ENCODE data around the gene SLC37A1.

Gene SLC37A1

GRCh38 chr21:42521384-42521783 is 7.7 kb downstream of the SLC37A1 start:
- H3K4me3 ChIP-seq (ENCODE audit: low read depth, low read length): no peak overlapping the region
- TF ChIP-seq, protein P1, sequence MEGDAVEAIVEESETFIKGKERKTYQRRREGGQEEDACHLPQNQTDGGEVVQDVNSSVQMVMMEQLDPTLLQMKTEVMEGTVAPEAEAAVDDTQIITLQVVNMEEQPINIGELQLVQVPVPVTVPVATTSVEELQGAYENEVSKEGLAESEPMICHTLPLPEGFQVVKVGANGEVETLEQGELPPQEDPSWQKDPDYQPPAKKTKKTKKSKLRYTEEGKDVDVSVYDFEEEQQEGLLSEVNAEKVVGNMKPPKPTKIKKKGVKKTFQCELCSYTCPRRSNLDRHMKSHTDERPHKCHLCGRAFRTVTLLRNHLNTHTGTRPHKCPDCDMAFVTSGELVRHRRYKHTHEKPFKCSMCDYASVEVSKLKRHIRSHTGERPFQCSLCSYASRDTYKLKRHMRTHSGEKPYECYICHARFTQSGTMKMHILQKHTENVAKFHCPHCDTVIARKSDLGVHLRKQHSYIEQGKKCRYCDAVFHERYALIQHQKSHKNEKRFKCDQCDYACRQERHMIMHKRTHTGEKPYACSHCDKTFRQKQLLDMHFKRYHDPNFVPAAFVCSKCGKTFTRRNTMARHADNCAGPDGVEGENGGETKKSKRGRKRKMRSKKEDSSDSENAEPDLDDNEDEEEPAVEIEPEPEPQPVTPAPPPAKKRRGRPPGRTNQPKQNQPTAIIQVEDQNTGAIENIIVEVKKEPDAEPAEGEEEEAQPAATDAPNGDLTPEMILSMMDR (IDR thresholded peaks at IDR 0.05; ENCODE audit: low read depth, low read length): no peak
- in situ Hi-C loops (cut with HindIII; ENCODE audit: low sequenced_read_pairs): no loop called here
- no peak for DNase-seq (ENCODE audit: low read depth, low spot score)

DNA sequence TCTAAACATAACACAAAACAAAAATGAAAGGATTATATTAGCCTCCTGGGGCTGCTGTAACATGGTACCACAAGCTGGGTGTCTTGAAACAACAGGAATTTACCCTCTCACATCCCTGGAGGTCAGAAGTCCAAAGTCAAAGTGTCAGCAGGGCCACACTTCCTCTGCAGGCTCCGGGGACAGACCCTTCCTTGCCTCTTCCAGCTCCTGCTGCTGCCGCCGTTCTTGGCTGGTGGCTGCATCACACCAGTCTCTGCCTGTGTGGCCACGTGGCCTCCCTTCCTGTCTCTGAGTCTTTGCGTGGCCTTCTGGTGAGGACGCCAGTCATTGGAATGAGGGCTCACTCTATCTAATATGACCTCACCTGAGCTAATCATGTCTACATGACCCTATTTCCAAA is 8.2 kb downstream of the SLC37A1 start:
- TF ChIP-seq, protein P1 (IDR thresholded peaks at IDR 0.05; ENCODE audit: low read depth, low read length): no peak
- in situ Hi-C loops (cut with HindIII; ENCODE audit: low sequenced_read_pairs): no loop called here
- H3K4me3 ChIP-seq (ENCODE audit: low read depth, low read length): no peak overlapping the region
- DNase-seq (ENCODE audit: low read depth, low spot score): no peak

- TF ChIP-seq, protein P1 (IDR thresholded peaks at IDR 0.05; ENCODE audit: low read depth, low read length): no peak
- in situ Hi-C loops (cut with HindIII; ENCODE audit: low sequenced_read_pairs): no loop called here
- no peak for DNase-seq (ENCODE audit: low read depth, low spot score)
- H3K4me3 ChIP-seq (ENCODE audit: low read depth, low read length): no peak overlapping the region
Observed at GRCh38 chr21:42522271-42522670, 8.6 kb downstream of the SLC37A1 start.

- in situ Hi-C loops (cut with HindIII; ENCODE audit: low sequenced_read_pairs): no loop called here
- H3K4me3 ChIP-seq (ENCODE audit: low read depth, low read length): no peak overlapping the region
- no peak for DNase-seq (ENCODE audit: low read depth, low spot score)
- TF ChIP-seq, protein P1 (IDR thresholded peaks at IDR 0.05; ENCODE audit: low read depth, low read length): no peak
Observed at GRCh38 chr21:42522771-42523170, 9.1 kb downstream of the SLC37A1 start.

GRCh38 chr21:42523211-42523610 is 9.6 kb downstream of the SLC37A1 start:
- in situ Hi-C loops (cut with HindIII; ENCODE audit: low sequenced_read_pairs): no loop called here
- TF ChIP-seq, protein P1 (IDR thresholded peaks at IDR 0.05; ENCODE audit: low read depth, low read length): no peak
- H3K4me3 ChIP-seq (ENCODE audit: low read depth, low read length): no peak overlapping the region
- DNase-seq (ENCODE audit: low read depth, low spot score): no peak

- TF ChIP-seq, protein P1 (IDR thresholded peaks at IDR 0.05; ENCODE audit: low read depth, low read length): no peak
- no peak overlapping the region for H3K4me3 ChIP-seq (ENCODE audit: low read depth, low read length)
- in situ Hi-C loops (cut with HindIII; ENCODE audit: low sequenced_read_pairs): no loop called here
- no peak for DNase-seq (ENCODE audit: low read depth, low spot score)
Observed at GRCh38 chr21:42523941-42524340, 10.3 kb downstream of the SLC37A1 start.

All from astrocyte of the spinal cord (primary cell).